GM13977 (cell line): ENCODE measurements around the gene ADGB.
"Not testable (repeated sequence)": the region's sequence is repeated elsewhere in the genome, so short reads cannot be mapped to it uniquely, and the experiment has no call there.

Experiments
- DNase-seq: peaks from one replicate; pipeline ENCODE4 v3.0.0; 2012; ENCODE audit warnings: low spot score
- in situ Hi-C: fragments of 300-500 bp; cut with MboI; formaldehyde crosslinking; loops from one replicate; pipeline ENCODE4 v1.12.0; 2022; ENCODE audit warnings: low sequenced_read_pairs, low pct_unique_long_range_greater_than_20kb, mixed read lengths, inconsistent platforms; ENCODE audit not compliant: unreplicated experiment
- TF ChIP-seq, protein P1 (sequence below): IDR thresholded peaks from 2 replicates; pipeline ENCODE4 v1.5.1; 2012; ENCODE audit warnings: mild to moderate bottlenecking, control low read depth; ENCODE audit not compliant: insufficient read depth; ENCODE audit errors: extremely low read depth, missing control alignments

Gene ADGB

DNA sequence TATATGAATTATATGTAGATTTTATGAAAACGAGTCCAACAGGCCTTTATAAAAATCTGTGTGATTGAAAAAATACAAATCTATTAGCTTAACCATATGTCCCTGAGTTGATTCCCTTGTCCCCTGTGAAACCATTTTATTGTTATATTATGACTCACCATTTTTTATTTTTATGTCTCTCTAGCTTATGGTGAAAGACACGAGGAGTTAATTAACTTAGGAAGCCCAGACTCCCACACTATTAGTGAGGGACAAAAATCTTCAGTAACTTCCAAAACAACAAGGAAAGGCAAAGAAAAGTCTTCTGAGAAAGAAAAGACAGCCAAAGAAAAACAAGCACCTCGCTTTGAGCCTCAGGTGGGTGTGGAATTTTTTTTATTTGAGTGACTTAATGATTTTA, 183.1 kb downstream of the ADGB start:
- TF ChIP-seq, protein P1, sequence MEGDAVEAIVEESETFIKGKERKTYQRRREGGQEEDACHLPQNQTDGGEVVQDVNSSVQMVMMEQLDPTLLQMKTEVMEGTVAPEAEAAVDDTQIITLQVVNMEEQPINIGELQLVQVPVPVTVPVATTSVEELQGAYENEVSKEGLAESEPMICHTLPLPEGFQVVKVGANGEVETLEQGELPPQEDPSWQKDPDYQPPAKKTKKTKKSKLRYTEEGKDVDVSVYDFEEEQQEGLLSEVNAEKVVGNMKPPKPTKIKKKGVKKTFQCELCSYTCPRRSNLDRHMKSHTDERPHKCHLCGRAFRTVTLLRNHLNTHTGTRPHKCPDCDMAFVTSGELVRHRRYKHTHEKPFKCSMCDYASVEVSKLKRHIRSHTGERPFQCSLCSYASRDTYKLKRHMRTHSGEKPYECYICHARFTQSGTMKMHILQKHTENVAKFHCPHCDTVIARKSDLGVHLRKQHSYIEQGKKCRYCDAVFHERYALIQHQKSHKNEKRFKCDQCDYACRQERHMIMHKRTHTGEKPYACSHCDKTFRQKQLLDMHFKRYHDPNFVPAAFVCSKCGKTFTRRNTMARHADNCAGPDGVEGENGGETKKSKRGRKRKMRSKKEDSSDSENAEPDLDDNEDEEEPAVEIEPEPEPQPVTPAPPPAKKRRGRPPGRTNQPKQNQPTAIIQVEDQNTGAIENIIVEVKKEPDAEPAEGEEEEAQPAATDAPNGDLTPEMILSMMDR = no peak
- DNase-seq = no peak
- in situ Hi-C loops = no loop called here

DNA sequence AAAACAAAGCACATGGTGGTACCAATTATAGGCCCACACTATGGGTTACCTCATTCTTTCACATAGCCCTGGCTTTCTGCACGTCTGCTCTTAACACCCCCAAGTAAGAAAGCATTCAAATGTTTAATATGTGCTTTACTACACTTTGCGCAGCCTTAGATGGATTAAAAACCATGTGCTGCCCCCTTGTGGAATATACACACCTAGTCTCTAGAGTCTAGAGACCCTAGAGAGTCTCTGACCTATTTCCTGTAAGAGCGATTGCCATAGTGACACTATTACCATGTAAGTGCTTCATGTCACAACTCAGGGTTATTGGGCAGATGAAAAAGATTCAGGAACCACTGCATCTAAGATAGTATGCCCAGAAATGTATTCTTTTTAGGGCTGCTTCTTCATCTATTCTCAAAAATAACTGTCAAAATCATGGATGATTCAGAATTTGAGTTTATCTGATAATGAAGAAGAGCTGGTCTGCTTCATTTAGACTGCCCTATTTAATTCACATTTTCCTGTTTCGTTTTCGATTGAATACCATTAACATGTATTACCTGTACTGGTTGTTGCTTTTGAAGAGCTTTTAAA, 186.3 kb downstream of the ADGB start:
- TF ChIP-seq, protein P1 = peak; percentile 52
- in situ Hi-C loops = no loop called here

DNA sequence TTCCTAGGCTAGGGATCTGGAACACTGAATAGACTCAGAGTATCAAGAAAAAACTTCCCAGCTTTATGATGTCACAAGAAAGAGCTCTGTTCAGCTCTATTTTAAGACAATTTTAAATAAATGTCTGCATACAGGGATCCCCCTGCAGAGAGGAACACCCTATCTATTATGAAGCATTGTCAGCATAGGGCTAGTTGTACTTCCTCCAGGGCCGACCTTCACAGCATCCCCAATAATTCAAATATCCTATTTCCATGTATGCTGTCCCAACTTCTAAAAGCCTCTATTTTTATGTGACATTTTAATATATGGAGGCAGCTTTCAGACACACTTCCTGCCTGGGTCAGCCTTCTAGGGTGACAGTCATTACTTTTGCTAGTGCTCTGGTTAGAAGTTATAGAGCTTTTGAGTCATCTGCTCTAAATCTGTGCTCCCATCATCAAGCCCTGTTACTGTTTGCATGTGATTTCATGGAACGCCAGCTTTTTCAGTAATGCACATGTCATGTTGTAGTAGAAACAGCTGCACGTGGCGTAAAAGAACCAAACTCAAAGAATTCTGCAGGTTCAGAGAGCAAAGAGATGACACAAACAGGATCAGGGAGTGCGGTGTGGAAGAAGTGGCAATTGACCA, 189.2 kb downstream of the ADGB start:
- DNase-seq = no peak
- TF ChIP-seq, protein P1 = no peak
- in situ Hi-C loops = no loop called here

More for the DNA sequence above, 186.3 kb downstream of the ADGB start:
- DNase-seq = no peak

DNA sequence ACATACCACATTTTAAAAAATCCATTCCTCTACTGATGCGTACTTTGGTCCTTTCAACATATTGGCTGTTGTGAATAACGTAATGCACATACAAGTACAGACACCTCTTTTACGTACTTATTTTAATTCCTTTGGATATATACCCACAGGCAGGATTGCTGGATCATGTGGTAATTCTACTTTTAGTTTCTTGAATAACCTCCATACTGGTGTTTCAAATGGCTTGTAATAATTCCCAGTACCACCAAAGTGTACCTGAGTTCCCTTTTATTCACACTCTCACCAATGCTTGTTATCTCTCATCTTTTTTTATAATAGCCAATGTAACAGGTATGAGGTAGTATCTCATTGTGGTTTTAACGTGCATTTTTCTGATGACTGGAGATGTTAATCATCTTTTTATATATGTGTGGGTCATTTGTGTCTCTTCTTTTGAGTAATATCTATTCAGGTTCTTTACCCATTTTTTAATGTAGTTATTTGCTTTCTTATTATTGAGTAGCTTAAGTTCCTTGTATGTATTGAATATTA, 191.9 kb downstream of the ADGB start:
- in situ Hi-C loops = no loop called here
- no peak for DNase-seq
- TF ChIP-seq, protein P1 = no peak

- in situ Hi-C loops = no loop called here
- TF ChIP-seq, protein P1 = no peak
- DNase-seq = no peak
Measured at GRCh38 chr6:146791930-146792329, 193.2 kb downstream of the ADGB start.

DNA sequence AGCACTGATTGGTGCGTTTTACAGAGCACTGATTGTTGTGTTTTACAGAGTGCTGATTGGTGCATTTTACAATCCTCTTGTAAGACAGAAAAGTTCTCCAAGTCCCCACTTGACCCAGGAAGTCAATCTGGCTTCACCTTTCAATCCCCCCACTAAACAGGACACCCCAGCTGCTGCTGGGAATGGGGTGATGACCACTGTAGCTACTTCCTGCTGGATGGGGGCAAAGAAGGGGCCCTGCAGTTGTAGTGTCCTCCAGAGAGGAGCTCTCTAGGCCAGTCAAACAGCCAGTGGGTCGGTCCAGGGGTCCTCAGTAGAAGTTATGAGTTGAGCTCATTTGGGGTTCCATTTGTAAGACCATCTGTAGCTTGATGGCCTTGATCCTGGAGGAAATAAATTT, 194.4 kb downstream of the ADGB start:
- in situ Hi-C loops, DNase-seq: not testable (repeated sequence)

DNA sequence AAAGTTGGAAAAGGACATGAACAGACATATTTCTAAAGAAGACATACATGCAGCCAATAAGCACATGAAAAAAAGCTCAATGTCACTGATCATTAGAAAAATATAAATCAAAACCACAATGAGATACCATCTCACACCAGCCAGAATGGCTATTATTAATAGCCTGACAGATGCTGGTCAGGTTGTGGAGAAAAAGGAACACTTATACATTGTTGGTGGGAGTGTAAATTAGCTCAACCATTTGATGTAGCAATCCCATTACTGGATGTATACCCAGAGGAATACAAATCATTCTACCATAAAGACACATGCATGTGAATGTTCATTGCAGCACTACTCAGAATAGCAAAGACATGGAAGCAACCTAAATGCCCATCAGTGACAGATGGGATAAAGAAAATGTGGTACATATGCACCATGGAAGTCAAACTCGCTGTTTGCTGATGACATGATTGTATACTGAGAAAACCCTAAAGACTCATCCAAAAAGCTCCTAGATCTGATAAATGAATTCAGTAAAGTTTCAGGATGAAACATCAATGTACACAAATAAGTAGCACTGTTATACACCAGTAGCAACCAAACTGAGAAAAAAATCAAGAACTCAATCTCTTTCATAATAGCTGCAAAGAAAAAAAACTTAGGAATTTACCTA, 196.8 kb downstream of the ADGB start:
- in situ Hi-C loops = no loop called here
- DNase-seq = no peak
- TF ChIP-seq, protein P1 = no peak

- DNase-seq, in situ Hi-C loops: not testable (repeated sequence)
Measured at GRCh38 chr6:146803167-146803566, 204.4 kb downstream of the ADGB start.
